GM19351 (cell line): ENCODE measurements around the gene PRKRIP1.
"Not testable (repeated sequence)": the region's sequence is repeated elsewhere in the genome, so short reads cannot be mapped to it uniquely, and the experiment has no call there.

ENCODE experiments used
- ATAC-seq: cut with Tn5 transposase; IDR thresholded peaks from one replicate; pipeline ENCODE4 v1.9.1; 2021; ENCODE audit warnings: mild to moderate bottlenecking, moderate library complexity; ENCODE audit not compliant: unreplicated experiment

Gene PRKRIP1, protein sequence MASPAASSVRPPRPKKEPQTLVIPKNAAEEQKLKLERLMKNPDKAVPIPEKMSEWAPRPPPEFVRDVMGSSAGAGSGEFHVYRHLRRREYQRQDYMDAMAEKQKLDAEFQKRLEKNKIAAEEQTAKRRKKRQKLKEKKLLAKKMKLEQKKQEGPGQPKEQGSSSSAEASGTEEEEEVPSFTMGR

DNA sequence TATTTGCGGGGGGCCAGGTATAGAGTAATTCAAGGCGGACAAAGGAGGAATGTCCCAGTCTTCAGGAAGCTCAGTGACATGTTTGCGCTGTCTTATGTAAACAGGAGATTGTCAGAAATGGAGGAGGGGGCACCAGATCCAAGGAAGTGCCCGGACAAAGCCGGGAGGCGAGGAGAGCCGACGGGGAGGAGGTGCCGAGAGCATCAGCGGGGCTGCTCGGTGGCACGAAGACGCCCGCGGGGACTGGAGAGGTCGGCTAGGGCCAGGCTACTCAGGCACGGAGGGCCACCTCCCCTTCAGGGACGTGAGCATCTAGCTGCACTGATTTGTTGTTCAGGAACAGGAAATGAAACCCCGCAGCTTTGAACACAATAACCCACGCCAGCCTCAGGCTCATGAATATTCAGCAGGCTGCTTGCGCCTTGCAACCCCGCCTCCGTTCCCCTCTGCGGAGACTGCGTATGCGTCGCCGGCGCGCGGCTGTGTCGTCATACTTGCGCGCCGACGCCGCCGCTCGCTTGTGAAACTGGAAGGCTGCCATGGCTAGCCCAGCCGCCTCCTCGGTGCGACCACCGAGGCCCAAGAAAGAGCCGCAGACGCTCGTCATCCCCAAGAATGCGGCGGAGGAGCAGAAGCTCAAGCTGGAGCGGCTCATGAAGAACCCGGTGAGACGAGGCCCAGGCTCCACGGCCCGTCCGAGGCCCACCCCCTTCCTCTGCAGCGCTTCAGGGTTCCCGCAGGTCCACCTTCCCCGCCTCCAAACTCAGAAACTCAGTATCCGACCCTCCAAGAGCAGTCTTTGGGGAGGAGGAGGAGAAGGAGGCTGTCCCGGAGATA lies at the start of gene PRKRIP1:
PRKRIP1 (plus strand) TSS at position 491 of the 837 bp plus-strand sequence; CDS start at position 540, 49 bp downstream.
- peak; percentile 99 for ATAC-seq

DNA sequence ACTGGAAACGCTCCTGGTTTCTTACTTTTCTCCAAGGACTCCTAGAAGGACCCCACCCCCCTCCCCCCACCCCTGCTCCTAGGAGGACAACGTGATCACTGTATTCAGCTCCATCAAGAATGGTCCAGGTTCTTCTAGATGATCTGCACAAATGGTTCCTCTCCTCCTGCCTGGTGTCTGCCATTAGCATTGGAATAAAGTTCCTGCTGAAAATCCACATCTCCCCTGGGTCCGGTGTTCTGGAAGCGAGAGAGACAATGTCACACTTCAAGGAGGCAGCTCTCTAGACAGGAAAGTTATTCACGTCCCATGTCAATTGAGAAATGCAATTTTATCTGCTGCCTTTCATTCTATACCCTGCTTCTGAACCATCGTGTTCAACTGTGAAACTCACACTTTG lies 49.2 kb upstream of the PRKRIP1 start:
- not testable (repeated sequence) for ATAC-seq

- ATAC-seq = not testable (repeated sequence)
Measured at GRCh38 chr7:102356344-102356743, 39.8 kb upstream of the PRKRIP1 start, which contains the start of gene SPDYE6. Gene SPDYE6 (minus strand): TSS chr7:102356444. CDS start chr7:102356023, 421 bp downstream.

DNA sequence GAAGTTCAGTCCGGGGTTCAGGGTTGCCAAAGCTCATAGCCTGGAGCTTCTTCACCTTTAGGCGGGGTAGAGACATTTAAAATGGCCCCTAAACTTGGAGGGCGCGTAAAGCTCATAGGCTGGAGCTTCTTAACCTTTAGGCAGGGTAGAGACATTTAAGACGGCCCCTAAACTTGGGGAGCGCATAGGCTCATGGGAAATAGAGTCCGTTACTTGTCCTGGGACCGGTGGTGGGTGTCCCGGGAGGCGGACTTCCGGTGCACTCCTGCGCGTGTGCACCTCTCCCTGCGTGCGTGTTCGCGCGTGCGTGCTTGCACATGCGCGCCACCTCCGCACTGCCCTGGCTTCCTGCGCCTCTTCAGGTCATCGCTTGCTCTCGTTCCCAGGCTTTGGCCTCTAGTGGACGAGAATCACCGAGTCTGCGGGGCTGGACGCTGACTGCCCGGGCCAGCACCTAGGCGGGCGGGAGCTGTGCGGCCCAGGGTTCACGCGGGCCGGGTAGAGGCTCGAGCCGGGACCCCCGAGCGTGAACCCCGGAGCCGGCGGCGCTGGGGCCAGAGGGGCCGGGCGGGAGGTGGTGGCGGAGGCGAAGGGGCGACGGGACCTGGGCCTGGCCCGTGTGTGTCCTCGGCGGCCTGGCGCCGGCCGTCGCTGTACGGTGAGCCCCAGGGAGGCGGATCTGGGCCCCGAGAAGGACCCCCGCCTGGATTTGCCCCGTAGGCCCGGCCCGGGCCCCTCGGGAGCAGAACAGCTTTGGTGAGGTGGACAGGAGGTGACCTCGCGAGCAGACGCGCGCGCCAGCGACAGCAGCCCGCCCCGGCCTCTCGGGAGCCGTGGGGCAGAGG lies 32.4 kb upstream of the PRKRIP1 start:
- peak; percentile 98 for ATAC-seq

DNA sequence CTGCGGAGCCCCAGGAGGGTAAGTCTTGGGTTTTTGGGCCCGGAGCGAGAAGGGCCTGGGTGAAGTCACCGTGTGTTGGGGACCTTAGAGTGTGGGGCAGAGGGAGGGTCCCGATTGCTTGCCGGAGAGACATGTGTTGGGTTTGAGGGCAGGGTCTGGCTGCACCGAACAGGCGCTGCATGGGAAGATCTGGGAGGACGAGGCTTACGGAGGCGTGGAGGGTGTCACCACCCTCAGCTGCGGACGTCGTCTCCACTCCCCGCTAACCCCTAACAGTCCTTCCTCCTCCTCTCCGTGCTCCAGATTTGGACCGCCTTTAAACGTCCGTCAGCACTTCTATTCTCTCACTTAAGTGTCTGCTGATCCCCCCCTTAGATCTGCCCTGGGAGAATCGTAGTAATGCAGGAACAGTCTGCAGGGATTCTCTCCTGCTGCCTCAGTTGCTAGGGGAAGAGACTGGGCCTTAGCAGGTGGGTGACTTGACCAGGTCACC lies 31.7 kb upstream of the PRKRIP1 start:
- ATAC-seq = not testable (repeated sequence)

GRCh38 chr7:102365390-102365789 lies 30.8 kb upstream of the PRKRIP1 start:
- not testable (repeated sequence) for ATAC-seq

DNA sequence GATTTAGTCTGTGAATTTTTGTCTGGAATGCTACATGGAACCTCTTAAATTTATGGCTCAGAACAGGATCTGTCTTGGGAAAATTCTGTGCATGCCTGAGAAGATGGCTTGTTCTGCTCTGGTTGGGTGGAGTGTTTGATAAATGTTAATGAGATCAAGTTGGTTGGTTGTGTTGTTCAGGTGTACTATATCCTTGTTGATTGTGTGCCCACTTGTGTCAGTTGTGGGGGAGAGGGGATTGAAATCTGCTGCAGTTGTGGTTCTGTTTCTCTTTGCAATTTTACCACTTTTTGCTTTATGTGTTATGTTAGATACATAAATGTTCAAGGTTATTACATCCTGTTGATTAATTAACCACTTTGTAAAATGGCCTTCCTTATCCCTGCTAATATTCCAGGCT lies 26.1 kb upstream of the PRKRIP1 start:
- not testable (repeated sequence) for ATAC-seq

GRCh38 chr7:102372796-102373195 lies 23.4 kb upstream of the PRKRIP1 start:
- ATAC-seq = not testable (repeated sequence)

DNA sequence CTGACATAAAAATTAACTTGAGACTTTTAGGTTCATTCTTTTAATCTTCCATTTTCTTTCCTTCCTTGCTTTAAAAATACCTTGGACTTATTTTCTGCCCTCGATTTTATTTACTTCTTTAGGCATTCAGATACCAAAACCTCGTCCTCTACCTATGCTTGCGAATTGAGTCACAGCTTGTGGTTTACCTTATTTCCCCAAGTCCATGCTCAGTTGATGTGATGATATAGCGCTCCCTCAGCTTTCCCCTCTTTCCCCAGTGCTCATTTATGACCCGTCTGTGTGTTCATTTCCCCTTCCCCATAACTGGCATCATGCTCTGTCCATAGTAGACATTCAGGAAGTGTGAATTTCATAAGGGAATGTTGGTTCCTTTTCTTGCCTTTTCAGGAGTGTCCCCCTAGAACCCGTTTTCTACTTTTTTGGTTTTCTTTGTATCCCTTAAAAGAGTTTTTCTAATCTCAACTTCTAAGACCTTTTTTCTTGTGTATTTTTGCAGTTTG lies 19.1 kb upstream of the PRKRIP1 start:
- no peak for ATAC-seq

DNA sequence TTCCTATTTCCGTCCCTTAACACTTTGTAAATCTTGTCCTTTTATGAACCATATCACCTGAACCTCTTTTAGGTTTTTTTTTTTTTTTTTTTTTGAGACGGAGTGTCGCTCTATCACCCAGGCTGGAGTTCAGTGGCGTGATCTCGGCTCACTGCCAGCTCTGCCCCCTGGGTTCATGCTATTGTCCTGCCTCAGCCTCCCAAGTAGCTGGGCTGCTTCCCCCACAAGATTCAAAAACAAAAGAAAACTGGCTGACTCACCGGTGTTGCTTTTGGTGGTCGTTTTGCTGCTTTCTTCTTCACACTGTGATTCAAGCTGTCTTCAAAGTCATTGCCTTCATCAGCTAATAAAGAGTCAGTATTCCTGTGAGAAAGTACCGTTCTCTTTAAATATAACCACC lies 15.3 kb upstream of the PRKRIP1 start:
- not testable (repeated sequence) for ATAC-seq

- not testable (repeated sequence) for ATAC-seq
Measured at GRCh38 chr7:102381696-102382425, 14.3 kb upstream of the PRKRIP1 start.

DNA sequence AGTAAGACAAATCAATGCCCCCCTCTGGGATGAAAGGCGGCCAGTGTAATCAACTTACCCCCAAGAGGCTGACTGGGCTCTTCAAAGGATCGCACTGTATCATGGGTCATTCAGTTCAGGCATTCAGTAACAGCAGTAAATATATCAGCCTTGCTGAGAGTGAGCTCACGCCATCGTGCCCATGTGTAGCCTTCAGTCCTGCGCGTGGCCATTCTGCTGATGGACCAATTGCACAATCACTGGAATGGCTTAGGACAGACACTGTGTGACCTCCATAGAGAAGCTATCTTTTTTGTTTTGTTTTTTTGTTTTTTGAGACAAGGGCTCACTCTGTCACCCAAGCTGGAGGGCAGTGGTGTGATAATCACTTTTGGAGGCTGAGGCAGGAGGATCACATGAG lies 9.1 kb upstream of the PRKRIP1 start:
- no peak for ATAC-seq

- ATAC-seq = peak; percentile 66
Measured at GRCh38 chr7:102389810-102390209, 6.4 kb upstream of the PRKRIP1 start.

GRCh38 chr7:102390697-102391484 lies 5.3 kb upstream of the PRKRIP1 start:
- ATAC-seq = no peak

DNA sequence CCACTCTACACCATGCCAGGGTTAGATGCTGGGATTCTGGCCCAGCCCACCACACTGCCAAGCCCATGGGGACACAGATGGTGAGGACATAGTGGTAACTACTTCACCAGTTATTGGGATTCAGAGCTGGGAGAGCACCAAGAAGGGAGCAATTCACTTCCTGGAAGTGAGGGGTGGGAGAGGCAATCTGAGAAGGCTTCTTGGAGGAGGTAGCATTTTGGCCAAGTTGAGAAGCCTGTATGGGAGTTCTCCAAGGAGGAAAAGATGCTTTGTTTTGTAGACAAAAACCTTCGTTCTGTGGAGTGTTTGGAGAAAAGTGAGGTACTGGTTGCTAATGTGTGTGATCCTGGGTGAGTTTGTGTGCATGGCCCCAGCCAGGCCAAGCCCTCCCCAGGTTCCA lies 3.8 kb upstream of the PRKRIP1 start:
- no peak for ATAC-seq

DNA sequence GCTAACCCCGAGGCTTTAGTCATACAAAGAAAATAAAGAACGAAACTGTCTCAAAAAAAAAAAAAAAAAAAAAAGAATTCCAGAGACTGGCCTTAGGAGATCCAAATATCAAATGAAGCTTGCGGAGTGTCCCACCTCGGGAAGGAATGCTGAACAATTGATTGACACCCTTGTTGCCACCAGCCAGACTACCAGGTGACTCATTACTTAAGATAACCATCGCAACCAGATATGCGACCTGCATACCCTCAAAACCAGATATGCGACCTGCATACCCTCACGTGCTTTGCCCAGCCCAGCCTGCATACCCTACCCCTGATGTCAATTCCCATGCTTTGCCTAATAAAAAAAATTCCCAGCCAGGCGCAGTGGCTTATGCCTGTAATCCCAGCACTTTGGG lies 2.7 kb upstream of the PRKRIP1 start:
- no peak for ATAC-seq

DNA sequence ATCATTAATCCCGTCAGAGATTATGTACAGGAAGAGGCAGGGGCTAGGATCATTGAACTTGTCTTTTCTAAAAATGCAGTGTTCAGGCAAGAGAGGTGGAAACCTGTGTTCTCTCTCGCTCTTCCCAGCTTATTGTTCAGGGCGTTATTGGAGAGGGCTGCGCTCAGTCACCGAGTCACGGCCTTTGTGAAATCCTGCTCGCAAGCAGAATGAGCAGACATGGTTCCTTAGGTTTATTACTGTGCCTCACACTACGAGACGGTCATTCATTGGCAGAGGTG lies 631 bp upstream of the PRKRIP1 start:
- no peak for ATAC-seq

DNA sequence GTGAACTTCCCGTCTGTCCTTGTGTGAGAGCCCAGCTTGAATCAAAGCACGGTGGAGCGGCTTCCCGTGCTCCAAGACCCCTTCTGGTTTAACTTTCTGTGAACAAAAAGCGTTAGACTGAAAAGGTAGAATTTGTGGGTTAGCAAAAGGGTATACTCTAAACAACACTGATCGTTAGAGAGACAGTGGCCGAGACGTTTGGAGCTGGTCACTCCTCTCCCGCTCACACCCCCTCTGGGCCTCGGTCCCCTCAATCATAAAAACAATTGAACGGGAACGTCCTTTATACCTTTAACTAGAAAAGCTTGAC lies 502 bp downstream of the PRKRIP1 start:
- ATAC-seq = no peak

DNA sequence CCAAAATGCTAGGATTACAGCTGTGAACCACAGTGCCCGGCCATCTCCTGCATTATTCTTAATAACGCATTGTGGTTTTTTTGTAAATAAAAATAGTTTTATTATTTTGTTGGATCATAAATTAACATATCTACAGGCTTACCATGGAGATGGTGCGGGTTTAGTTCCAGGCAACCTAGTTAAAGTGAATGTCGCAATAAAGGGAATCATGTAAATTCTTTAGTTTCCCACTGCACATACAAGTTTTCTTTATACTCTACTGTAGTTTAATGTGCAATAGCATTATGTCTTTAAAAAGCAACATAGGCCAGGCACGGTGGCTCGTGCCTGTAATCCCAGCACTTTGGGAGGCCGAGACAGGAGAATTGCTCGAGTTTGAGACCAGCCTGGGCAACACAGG lies 2.4 kb downstream of the PRKRIP1 start:
- no peak for ATAC-seq

DNA sequence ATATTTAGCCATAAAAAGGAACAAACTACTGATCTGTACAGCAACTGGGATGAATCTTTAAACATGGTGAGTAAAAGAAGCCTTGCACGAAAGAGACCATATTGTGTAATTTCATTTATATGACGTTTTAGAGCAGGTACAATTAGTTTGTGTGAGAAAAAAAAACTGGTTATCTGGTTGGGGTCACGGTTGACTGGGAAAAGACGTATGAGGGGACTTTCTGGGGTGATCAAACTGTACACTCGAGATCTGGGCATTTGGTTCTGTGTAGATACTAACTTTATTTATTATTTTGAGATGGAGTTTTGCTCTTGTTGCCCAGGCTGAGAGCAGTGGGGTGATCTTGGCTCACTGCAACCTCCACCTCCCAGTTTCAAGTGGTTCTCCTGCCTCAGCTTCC lies 4.2 kb downstream of the PRKRIP1 start:
- ATAC-seq = no peak
